HepG2 (cell line): ENCODE results near the gene ZFP14. TPM values are rescaled to one million over a fixed set of nuclear protein-coding genes. Genes with fewer than 3 reads are reported as not detected.

ENCODE experiments used
- CENPX ChIP-seq: sonication (generic); formaldehyde crosslinking; IDR thresholded peaks from 2 replicates; pipeline ENCODE4 v1.9.0; 2021; ENCODE audit warnings: mild to moderate bottlenecking, missing genetic modification reagents, moderate library complexity
- CREB3 ChIP-seq: sonication (generic); formaldehyde crosslinking; IDR thresholded peaks from 2 replicates; pipeline ENCODE4 v1.5.0; 2020; ENCODE audit warnings: missing genetic modification reagents
- KLF15 ChIP-seq: sonication (generic); formaldehyde crosslinking; IDR thresholded peaks from 2 replicates; pipeline ENCODE4 v1.8.1; 2023; ENCODE audit warnings: borderline replicate concordance, mild to moderate bottlenecking, inconsistent platforms, missing genetic modification reagents, mixed read lengths
- PBX2 ChIP-seq: IDR thresholded peaks from 2 replicates; pipeline ENCODE4 v1.6.1; 2016; ENCODE audit warnings: control low read depth
- PCBP2 ChIP-seq: fragments of 200-400 bp; formaldehyde crosslinking; optimal IDR thresholded peaks from 2 replicates; pipeline ENCODE3; 2018; ENCODE audit warnings: low read length, low read depth; ENCODE audit not compliant: poor library complexity, severe bottlenecking
- PHF21A ChIP-seq: sonication (generic); formaldehyde crosslinking; IDR thresholded peaks from 2 replicates; pipeline ENCODE4 v1.5.0; 2020; ENCODE audit warnings: mild to moderate bottlenecking, missing genetic modification reagents
- RARG ChIP-seq: sonication (generic); formaldehyde crosslinking; IDR thresholded peaks from 2 replicates; pipeline ENCODE4 v1.4.0; 2020; ENCODE audit warnings: low read depth, mild to moderate bottlenecking, missing genetic modification reagents
- REXO4 ChIP-seq: sonication (generic); formaldehyde crosslinking; IDR thresholded peaks from 2 replicates; pipeline ENCODE4 v1.8.0; 2022; ENCODE audit warnings: missing genetic modification reagents, mild to moderate bottlenecking, borderline replicate concordance
- SP2 ChIP-seq: sonication (generic); formaldehyde crosslinking; IDR thresholded peaks from 2 replicates; pipeline ENCODE4 v1.5.1; 2020; ENCODE audit warnings: mild to moderate bottlenecking, missing genetic modification reagents
- THAP8 ChIP-seq: sonication (generic); formaldehyde crosslinking; IDR thresholded peaks from 2 replicates; pipeline ENCODE4 v1.5.1; 2020; ENCODE audit warnings: missing genetic modification reagents, mild to moderate bottlenecking, borderline replicate concordance
- TMF1 ChIP-seq: sonication (generic); formaldehyde crosslinking; IDR thresholded peaks from 2 replicates; pipeline ENCODE4 v1.8.1; 2022; ENCODE audit warnings: low read depth, missing genetic modification reagents
- ZHX2 ChIP-seq, 2 experiments: sonication (generic) in 1 of 2; formaldehyde crosslinking in 1 of 2; IDR thresholded peaks; 2 replicates each; pipeline versions ENCODE4 v1.6.1 to v1.9.0; 2014 to 2022; ENCODE audit warnings: antibody characterized with exemption in 1 of 2, borderline replicate concordance in 1 of 2, inconsistent platforms in 1 of 2, low read depth in 1 of 2, missing genetic modification reagents in 1 of 2
- ZMYM3 ChIP-seq: sonication (generic); formaldehyde crosslinking; IDR thresholded peaks from 2 replicates; pipeline ENCODE4 v1.5.1; 2020; ENCODE audit warnings: mild to moderate bottlenecking, missing genetic modification reagents
- ZNF343 ChIP-seq: sonication (generic); formaldehyde crosslinking; IDR thresholded peaks from 2 replicates; pipeline ENCODE4 v1.4.0; 2020; ENCODE audit warnings: mild to moderate bottlenecking, missing genetic modification reagents
- ZNF614 ChIP-seq: IDR thresholded peaks from 2 replicates; pipeline ENCODE4 v1.6.1; 2018; ENCODE audit warnings: missing biosample characterization, missing genetic modification reagents, inconsistent platforms, borderline replicate concordance
- ZNF878 ChIP-seq: sonication (generic); formaldehyde crosslinking; IDR thresholded peaks from 2 replicates; pipeline ENCODE4 v1.8.1; 2023; ENCODE audit warnings: mild to moderate bottlenecking, missing genetic modification reagents, moderate library complexity
- polyA plus RNA-seq, 8 experiments: library from polyadenylated mRNA; depleted of rRNA in 3 of 8; stranded (reverse) in 7 of 8; unstranded in 1 of 8; fragments of >200 nt; fragmentation: Illumina TruSeq in 4 of 8; extraction: Trizol in 4 of 8; gene quantifications; 2 replicates each; pipeline versions ENCODE4 v1.2.1 to v1.2.3, GENCODE V29; 2011 to 2016; ENCODE audit warnings: low read depth in 4 of 8, missing spikeins in 1 of 8, mixed read lengths in 1 of 8; ENCODE audit not compliant: insufficient read depth in 1 of 8
- total RNA-seq, 5 experiments: library from RNA; depleted of rRNA; stranded (reverse); fragments of >200 nt; fragmentation: Illumina TruSeq; extraction: Trizol; gene quantifications; 2 replicates each; pipeline ENCODE4 v1.2.3, GENCODE V29; 2016; ENCODE audit warnings: low read depth in 1 of 5
- TF ChIP-seq, protein P1 (sequence below): sonication (generic); formaldehyde crosslinking; IDR thresholded peaks from 2 replicates; pipeline ENCODE4 v1.4.0; 2020; ENCODE audit warnings: missing genetic modification reagents, mild to moderate bottlenecking, borderline replicate concordance

The ZFP14 gene
- total and polyA plus RNA-seq, 2 of the 13 experiments (the other 11 are each of a cell fraction or from before 2014, with no cell fraction given), result 2.0 to 5.0 TPM

- TF ChIP-seq ZHX2 (IDR thresholded peaks at IDR 0.05; ENCODE audit: low read depth) (no peak), ZHX2 (CRISPR knock-in tag; IDR thresholded peaks at IDR 0.05; ENCODE audit: borderline replicate concordance) (no peak), THAP8 (CRISPR knock-in tag) (no peak), PHF21A (CRISPR knock-in tag) (peak; percentile 45; the same call in 1 of the 2 replicates), ZMYM3 (CRISPR knock-in tag) (no peak), ZNF878 (CRISPR knock-in tag) (no peak), SP2 (CRISPR knock-in tag) (no peak), REXO4 (CRISPR knock-in tag) (no peak), ZNF343 (CRISPR knock-in tag) (peak; percentile 60; the same call in 1 of the 2 replicates), KLF15 (CRISPR knock-in tag) (0 out of 2 replicates have a peak, but pooled peaks have one; percentile 22), CREB3 (CRISPR knock-in tag) (no peak), ZNF614 (CRISPR knock-in tag) (no peak), TMF1 (CRISPR knock-in tag) (0 out of 2 replicates have a peak, but pooled peaks have one; percentile 30), RARG (CRISPR knock-in tag) (no peak), PBX2 (CRISPR knock-in tag) (no peak), CENPX (no peak), PCBP2 (no peak)
- TF ChIP-seq, protein P1, sequence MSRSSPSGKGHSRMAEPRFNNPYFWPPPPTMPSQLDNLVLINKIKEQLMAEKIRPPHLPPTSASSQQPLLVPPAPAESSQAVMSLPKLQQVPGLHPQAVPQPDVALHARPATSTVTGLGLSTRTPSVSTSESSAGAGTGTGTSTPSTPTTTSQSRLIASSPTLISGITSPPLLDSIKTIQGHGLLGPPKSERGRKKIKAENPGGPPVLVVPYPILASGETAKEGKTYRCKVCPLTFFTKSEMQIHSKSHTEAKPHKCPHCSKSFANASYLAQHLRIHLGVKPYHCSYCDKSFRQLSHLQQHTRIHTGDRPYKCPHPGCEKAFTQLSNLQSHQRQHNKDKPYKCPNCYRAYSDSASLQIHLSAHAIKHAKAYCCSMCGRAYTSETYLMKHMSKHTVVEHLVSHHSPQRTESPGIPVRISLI (CRISPR knock-in tag), result no peak
These were observed 39.4 kb upstream of the ZFP14 start, which contains the start of gene ZFP82 (continued) for GRCh38 chr19:36418287-36419001.
